Umbilical cord (tissue), 2 donors: ENCODE data around the gene CALR3. TPM values are rescaled to one million over a fixed set of nuclear protein-coding genes. Genes with fewer than 3 reads are reported as not detected.
"Not testable (repeated sequence)": the region's sequence is repeated elsewhere in the genome, so short reads cannot be mapped to it uniquely, and the experiment has no call there.

Source experiments
- DNase-seq: peaks from one replicate; pipeline ENCODE4 v3.0.0-alpha.2; 2015; ENCODE audit warnings: low spot score
- total RNA-seq: library from RNA; depleted of rRNA; stranded (reverse); fragments of >200 nt; gene quantifications from one replicate; pipeline ENCODE4 v1.2.3, GENCODE V29; 2014; ENCODE audit warnings: low replicate concordance; ENCODE audit not compliant: insufficient read depth

CALR3 gene
- total RNA-seq, 1 donor from 2014 or later, result not detected

DNA sequence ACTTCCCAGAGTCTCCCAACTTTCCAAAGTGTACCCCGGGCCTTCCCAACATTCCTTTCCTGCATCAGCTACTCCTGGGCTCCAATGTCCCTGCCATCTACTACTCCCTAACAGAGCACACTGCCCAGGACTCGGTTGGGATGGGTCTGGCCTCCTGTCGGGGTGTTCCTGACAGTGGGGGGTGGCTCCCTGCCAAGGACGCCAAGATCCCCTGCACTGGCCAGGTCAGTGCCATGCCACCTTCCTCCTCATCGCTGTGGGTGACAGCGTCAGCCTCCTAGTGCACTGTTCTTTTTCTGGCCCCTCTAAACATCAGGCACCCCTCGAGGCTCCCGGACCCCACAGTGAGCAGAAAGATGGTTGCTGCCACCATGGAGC lies 38.0 kb downstream of the CALR3 start:
- DNase-seq, result no peak

DNA sequence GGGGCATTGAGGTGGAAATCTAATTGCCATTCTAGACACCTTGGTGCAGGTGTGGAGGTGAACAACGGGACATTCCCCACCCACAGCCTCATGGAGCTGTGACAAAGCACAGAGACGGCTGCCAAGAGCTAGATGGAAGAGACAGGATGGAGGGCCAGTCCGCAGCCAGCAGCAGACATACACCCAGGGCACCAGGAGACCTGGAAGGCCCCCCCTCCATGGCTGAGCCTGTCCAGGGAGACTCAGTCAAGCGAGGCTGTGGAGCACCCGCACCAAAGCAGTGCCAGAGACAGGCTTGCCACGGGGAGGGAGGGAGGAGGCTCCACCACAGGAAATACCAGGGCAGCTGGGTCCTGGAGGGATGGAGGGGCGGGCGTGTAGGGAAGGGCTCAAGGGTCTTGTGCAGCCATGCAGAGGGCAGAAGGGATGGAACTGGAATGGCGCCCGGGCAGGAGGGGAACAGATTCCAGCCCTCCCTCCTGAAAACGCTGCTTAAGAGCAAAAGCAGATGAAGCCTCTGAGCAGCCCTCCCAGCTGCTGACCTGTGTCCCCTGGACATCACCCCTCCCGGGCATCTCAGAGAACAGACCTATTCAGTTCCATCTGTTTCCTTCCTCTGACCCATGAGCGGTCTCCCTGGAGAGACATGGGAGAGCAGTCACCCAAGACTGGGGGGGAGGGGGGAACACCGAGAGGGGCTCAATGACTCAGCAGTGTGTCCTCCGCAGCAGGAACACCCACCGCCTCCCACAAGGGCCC lies 38.6 kb downstream of the CALR3 start:
- peak; percentile 85 for DNase-seq

DNA sequence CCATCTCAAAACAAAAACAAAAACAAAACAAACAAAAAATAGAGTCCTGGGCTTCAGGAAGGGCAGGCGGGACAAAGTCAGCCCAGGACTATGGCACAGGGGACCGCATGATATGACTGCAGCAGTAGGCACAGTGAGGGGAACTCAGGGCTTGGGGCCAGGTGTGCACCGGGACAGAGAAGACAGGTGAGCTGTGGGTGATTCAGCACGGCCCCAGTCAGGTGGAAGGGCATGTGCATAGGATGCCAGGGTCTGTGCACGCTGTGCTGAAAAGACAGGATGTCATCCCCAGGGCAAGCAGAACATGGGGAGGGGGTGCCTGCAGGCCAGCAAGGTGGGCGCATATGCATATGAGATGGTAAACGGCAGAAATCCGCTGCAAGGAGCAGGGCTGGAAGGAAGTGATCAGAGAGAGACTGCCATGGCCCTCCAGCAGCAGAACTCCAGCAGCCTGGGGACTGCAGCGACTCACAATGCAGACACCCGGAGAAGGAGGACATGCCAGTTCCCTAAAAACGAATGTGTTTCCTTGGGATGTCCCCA lies 39.2 kb downstream of the CALR3 start:
- no peak for DNase-seq

- no peak for DNase-seq
Measured at GRCh38 chr19:16455489-16455888, 40.5 kb downstream of the CALR3 start.

DNA sequence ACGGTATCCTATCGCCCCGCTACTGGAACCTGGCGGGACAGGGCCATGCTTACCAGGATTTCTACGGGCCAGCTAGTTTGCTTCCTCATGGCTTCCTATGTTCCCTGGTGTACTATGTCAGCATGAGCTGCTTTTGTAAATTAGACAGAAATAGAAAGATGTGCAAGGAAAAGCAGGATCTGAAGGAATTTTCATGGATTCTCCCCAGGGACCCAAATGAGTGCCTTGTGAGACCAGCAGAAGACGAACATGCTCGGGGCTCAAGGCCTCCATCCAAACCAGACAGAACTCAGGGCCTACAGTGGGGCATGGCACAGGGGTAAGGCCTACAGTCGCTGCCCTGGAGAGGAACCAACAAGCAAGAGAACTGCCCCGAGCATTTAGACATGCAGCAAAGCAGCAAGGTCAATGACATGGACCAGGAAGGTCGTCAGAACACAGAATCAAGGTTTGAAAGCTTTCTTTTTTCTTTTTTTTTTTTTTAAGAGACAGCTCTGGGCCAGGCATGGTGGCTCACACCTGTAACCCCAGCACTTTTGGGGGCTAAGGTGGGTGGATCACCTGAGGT lies 41.5 kb downstream of the CALR3 start:
- no peak for DNase-seq

- DNase-seq, result no peak
Measured at GRCh38 chr19:16452325-16452724, 43.6 kb downstream of the CALR3 start.

GRCh38 chr19:16449330-16449961 lies 46.5 kb downstream of the CALR3 start:
- no peak for DNase-seq

DNA sequence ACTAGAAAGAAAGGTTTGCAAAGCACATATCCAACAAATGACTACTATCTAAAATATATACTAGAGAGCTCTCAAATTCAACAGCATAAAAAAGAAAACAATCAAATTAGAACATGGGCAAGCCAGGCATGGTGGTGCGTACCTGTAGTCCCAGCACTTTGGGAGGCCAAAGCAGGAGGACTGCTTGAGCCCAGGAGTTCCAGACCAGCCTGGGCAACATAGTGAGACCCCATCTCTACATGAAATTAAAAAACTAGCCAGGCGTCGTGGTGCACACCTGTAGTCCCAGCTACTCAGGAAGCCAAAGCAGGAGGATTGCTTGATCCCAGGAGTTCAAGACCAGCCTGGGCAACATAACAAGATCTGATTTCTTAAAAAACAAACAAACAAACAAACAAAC lies 47.1 kb downstream of the CALR3 start:
- not testable (repeated sequence) for DNase-seq

GRCh38 chr19:16446724-16447368 lies 49.1 kb downstream of the CALR3 start:
- peak; percentile 98 for DNase-seq

DNA sequence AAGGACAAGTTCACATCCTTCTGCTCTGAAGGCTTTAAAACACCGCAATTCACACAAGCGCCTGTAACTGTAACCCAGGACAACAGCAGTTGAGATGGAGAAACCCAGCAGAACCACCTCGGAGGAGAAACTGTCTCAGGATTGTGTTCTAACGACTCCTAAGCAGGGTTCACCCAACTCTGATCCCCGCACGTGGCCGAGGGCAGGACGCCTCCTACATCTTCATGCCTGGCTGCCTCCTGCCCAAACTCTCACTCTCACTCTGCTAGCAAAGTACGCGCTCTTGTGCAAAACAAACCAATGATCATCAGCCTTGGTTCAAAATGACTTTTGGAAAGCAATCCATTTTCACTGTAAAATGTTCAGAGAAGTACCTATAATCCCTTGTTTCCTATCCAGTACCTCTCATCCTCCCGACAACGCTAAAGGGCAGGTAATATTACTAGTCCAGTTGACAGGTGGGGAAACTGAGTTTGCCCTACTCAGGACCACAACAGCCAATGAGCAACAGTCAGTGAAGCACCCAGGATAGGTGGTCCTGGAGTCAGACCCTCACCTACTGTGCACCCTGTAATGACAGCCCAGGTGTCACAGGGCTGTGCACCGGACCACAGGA lies 49.8 kb downstream of the CALR3 start:
- peak; percentile 31 for DNase-seq

- DNase-seq, result no peak
Measured at GRCh38 chr19:16445238-16446107, 50.5 kb downstream of the CALR3 start.

DNA sequence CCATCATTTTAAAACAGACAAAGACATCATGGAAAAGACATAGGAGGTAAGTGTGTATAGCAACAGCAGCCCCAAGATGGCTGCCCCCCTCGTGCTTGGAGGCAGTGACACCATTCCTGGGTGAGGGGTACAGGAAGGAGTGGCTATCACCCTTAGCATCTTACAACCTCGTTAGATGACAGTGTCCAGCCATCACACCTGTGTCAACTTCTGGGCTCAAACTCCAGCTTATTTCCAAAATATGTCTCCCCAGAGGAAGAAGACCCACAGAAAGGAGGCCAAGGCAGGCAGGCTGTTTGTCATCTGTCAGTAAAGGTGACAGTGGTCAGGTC lies 51.7 kb downstream of the CALR3 start:
- no peak for DNase-seq

- DNase-seq, result peak; percentile 63
Measured at GRCh38 chr19:16442386-16443276, 53.3 kb downstream of the CALR3 start.

- DNase-seq, result no peak
Measured at GRCh38 chr19:16441661-16442162, 54.3 kb downstream of the CALR3 start.

DNA sequence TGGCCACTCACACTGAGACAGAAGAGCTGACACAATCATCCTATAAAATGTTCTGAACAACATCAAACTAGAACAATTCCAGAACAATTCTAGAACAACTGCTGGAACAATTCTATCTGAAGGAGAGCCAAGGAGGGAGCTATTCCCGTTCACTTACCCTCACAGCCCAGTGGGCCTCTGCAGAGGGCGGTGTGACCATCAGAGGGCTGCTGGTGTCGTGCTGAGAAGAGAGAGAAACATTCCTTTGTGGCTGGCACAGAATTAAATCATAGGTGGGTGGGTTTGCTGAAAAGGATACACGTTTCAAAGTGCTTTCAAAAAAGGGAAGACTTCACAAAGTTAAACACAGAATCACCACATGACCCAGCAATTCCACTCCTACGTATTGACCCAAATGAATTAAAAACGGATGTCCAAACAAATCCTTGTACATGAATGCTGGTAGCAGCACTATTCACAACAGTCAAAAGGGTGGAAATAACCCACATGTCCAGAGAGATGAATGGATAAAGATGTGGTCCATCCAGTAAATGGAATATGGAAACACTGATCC lies 59.1 kb downstream of the CALR3 start:
- no peak for DNase-seq

DNA sequence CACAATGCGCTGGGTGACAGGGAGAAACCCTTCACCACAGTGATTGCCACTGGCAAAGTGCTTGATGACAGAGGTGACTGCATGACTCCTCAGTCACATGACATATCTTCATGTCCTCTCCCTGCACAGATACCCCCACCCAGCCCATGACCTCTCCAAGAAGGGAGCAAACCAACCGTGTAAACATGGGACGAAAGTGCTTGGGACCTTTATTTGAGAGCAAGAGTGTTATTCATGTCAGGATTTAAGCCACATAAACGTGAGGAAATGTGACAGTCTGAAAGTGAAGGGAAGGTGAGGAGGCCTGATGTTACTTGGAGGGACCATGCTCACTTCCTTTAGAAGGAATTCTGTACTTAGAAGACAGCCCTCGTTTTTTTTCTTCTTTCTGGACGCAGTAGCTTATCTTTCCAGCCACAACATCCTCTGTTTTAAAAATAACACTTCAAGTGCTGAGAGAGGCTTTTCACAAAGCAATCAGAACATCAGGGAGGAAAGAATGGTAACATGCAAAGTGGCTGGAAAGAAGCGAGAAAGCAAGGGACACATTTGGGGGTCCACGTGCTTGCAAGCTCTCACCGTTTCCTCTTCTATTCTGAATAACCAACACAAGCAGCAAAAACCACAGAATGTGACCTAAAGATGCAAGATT lies 59.8 kb downstream of the CALR3 start:
- DNase-seq, result peak; percentile 62

- peak; percentile 68 for DNase-seq
Measured at GRCh38 chr19:16435238-16435917, 60.6 kb downstream of the CALR3 start.

- DNase-seq, result no peak
Measured at GRCh38 chr19:16433986-16434385, 62.0 kb downstream of the CALR3 start.
